MM.1S (cell line): ENCODE data around the gene HOXC13.

ENCODE experiments used
- EZH2 ChIP-seq: fragments of 300-600 bp; sonication (generic); optimal IDR thresholded peaks from 2 replicates; pipeline ENCODE3; 2017; ENCODE audit warnings: low read depth, mild to moderate bottlenecking, antibody characterized with exemption, low read length, mixed read lengths
- TF ChIP-seq, protein P1 (sequence below): fragments of 300-600 bp; sonication (generic); IDR thresholded peaks from 2 replicates; pipeline ENCODE4 v1.5.1; 2016; ENCODE audit warnings: antibody characterized with exemption, low read length, mixed read lengths

DNA sequence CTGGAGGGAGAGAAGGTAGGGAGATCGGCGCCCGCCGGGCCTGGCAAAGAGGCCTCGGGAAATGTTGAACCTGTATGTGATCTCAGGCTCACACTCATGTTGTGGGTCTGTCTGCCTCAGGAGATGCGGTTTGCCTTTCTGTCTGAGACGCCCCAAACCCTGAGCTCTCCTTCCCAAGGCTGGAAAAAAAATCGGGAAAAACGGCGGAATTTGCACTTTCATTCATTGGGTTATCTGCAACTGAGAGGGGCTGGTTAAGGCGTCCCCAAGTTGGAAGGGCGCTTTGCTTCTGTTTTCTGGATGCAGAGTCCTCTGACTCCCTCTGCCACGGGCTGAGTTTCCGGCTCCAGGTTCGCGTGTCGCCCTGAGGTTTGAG is 56.4 kb downstream of the HOXC13 start:
- TF ChIP-seq, protein P1, sequence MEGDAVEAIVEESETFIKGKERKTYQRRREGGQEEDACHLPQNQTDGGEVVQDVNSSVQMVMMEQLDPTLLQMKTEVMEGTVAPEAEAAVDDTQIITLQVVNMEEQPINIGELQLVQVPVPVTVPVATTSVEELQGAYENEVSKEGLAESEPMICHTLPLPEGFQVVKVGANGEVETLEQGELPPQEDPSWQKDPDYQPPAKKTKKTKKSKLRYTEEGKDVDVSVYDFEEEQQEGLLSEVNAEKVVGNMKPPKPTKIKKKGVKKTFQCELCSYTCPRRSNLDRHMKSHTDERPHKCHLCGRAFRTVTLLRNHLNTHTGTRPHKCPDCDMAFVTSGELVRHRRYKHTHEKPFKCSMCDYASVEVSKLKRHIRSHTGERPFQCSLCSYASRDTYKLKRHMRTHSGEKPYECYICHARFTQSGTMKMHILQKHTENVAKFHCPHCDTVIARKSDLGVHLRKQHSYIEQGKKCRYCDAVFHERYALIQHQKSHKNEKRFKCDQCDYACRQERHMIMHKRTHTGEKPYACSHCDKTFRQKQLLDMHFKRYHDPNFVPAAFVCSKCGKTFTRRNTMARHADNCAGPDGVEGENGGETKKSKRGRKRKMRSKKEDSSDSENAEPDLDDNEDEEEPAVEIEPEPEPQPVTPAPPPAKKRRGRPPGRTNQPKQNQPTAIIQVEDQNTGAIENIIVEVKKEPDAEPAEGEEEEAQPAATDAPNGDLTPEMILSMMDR = no peak
- TF ChIP-seq EZH2 = no peak
